SK-N-SH treated with all-trans-retinoic acid at 6 μM for 48 hours (cell line): ENCODE measurements around the gene SLC4A11.

Experiments
- ATAC-seq: fragments of 200-7000 bp; cut with Tn5 transposase; 3 replicates; pipeline ENCODE4 v1.9.1; 2020; ENCODE audit warnings: mild to moderate bottlenecking, moderate library complexity
- ARNTL ChIP-seq: fragments of 450-650 bp; formaldehyde crosslinking; IDR thresholded peaks from 2 replicates; pipeline ENCODE4 v1.5.0; 2020; ENCODE audit warnings: low read depth, mild to moderate bottlenecking, moderate library complexity, borderline replicate concordance
- BACH2 ChIP-seq: fragments of 250-450 bp; sonication (Bioruptor Pico); IDR thresholded peaks from 2 replicates; pipeline ENCODE4 v1.9.0; 2021; ENCODE audit warnings: mild to moderate bottlenecking, borderline replicate concordance
- CSDC2 ChIP-seq: fragments of 250-450 bp; sonication (Bioruptor Pico); IDR thresholded peaks from 2 replicates; pipeline ENCODE4 v1.5.0; 2020; ENCODE audit warnings: mild to moderate bottlenecking, moderate library complexity
- ESRRG ChIP-seq: fragments of 250-450 bp; sonication (Bioruptor Pico); IDR thresholded peaks from 2 replicates; pipeline ENCODE4 v1.6.1; 2021; ENCODE audit warnings: mild to moderate bottlenecking
- GLIS3 ChIP-seq: fragments of 250-450 bp; sonication (Bioruptor Pico); IDR thresholded peaks from 2 replicates; pipeline ENCODE4 v1.5.0; 2020; ENCODE audit warnings: mild to moderate bottlenecking, moderate library complexity
- ISL1 ChIP-seq: fragments of 250-450 bp; sonication (Bioruptor Pico); IDR thresholded peaks from 2 replicates; pipeline ENCODE4 v2.1.2; 2022; ENCODE audit warnings: mild to moderate bottlenecking, moderate library complexity
- OSR1 ChIP-seq: fragments of 250-450 bp; sonication (Bioruptor Pico); IDR thresholded peaks from 2 replicates; pipeline ENCODE4 v1.8.0; 2022; ENCODE audit warnings: moderate library complexity, mild to moderate bottlenecking, inconsistent platforms
- RARB ChIP-seq: fragments of 250-450 bp; sonication (Bioruptor Pico); IDR thresholded peaks from 2 replicates; pipeline ENCODE4 v1.8.0; 2021; ENCODE audit warnings: mild to moderate bottlenecking, moderate library complexity
- SNAI2 ChIP-seq: fragments of 250-450 bp; sonication (Bioruptor Pico); IDR thresholded peaks from 2 replicates; pipeline ENCODE4 v1.5.0; 2020; ENCODE audit warnings: mild to moderate bottlenecking, moderate library complexity
- TCF4 ChIP-seq: fragments of 250-450 bp; sonication (Bioruptor Pico); IDR thresholded peaks from 2 replicates; pipeline ENCODE4 v1.8.0; 2021; ENCODE audit warnings: mild to moderate bottlenecking, moderate library complexity, borderline replicate concordance
- TOX ChIP-seq: fragments of 250-450 bp; sonication (Bioruptor Pico); IDR thresholded peaks from 2 replicates; pipeline ENCODE4 v1.8.0; 2021; ENCODE audit warnings: mild to moderate bottlenecking, moderate library complexity, borderline replicate concordance
- ZC3H10 ChIP-seq: fragments of 250-450 bp; sonication (Bioruptor Pico); IDR thresholded peaks from 2 replicates; pipeline ENCODE4 v1.5.1; 2021; ENCODE audit warnings: mild to moderate bottlenecking, moderate library complexity
- ZFP3 ChIP-seq: fragments of 250-450 bp; sonication (Bioruptor Pico); IDR thresholded peaks from 2 replicates; pipeline ENCODE4 v1.5.0; 2020; ENCODE audit warnings: mild to moderate bottlenecking, moderate library complexity
- ZFP30 ChIP-seq: fragments of 450-650 bp; formaldehyde crosslinking; IDR thresholded peaks from 2 replicates; pipeline ENCODE4 v1.5.0; 2022; ENCODE audit warnings: mild to moderate bottlenecking, moderate library complexity
- ZNF565 ChIP-seq: fragments of 450-650 bp; formaldehyde crosslinking; conservative IDR thresholded peaks from 2 replicates; pipeline ENCODE4 v1.5.0; 2020; ENCODE audit warnings: low read depth, mild to moderate bottlenecking, moderate library complexity
- ZNF70 ChIP-seq: fragments of 450-650 bp; formaldehyde crosslinking; IDR thresholded peaks from 2 replicates; pipeline ENCODE4 v1.5.0; 2020; ENCODE audit warnings: mild to moderate bottlenecking, moderate library complexity
- ZNF8 ChIP-seq: fragments of 450-650 bp; formaldehyde crosslinking; IDR thresholded peaks from 2 replicates; pipeline ENCODE4 v1.5.0; 2020; ENCODE audit warnings: mild to moderate bottlenecking, moderate library complexity
- TF ChIP-seq, protein P1 (sequence below): fragments of 250-450 bp; sonication (Bioruptor Pico); IDR thresholded peaks from 2 replicates; pipeline ENCODE4 v1.5.1; 2020; ENCODE audit warnings: low read depth, mild to moderate bottlenecking, moderate library complexity
- TF ChIP-seq, protein P2 (sequence below): fragments of 250-450 bp; sonication (Bioruptor Pico); IDR thresholded peaks from 2 replicates; pipeline ENCODE4 v1.5.1; 2021; ENCODE audit warnings: mild to moderate bottlenecking, moderate library complexity
- TF ChIP-seq, protein P3 (sequence below): fragments of 250-450 bp; sonication (Bioruptor Pico); IDR thresholded peaks from 2 replicates; pipeline ENCODE4 v1.8.0; 2021; ENCODE audit warnings: low read depth, mild to moderate bottlenecking, moderate library complexity, borderline replicate concordance
- TF ChIP-seq, protein P4 (sequence below): fragments of 250-450 bp; sonication (Bioruptor Pico); IDR thresholded peaks from 2 replicates; pipeline ENCODE4 v1.8.0; 2020; ENCODE audit warnings: mild to moderate bottlenecking, moderate library complexity, borderline replicate concordance

SLC4A11 gene

DNA sequence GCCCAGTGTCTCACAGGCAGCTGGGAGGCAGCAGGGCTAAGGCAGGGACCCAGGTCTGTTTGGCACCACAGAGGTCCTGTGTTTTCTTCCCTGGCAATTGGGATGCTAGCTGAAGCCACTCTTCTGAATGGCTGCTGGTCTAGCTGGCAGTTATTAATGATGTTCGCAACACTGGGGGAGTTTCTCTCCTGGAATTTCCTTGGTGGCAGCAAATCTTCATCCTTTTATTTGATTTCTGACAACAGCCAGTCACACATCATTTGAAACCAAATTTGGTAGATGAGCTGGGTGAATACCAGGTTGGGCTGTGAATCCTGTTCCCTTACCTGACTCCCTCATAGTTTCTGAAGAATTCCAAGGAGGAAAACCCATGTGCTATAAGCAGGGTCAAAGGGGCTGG is 40.8 kb upstream of the SLC4A11 start (continued):
- TF ChIP-seq, protein P1, sequence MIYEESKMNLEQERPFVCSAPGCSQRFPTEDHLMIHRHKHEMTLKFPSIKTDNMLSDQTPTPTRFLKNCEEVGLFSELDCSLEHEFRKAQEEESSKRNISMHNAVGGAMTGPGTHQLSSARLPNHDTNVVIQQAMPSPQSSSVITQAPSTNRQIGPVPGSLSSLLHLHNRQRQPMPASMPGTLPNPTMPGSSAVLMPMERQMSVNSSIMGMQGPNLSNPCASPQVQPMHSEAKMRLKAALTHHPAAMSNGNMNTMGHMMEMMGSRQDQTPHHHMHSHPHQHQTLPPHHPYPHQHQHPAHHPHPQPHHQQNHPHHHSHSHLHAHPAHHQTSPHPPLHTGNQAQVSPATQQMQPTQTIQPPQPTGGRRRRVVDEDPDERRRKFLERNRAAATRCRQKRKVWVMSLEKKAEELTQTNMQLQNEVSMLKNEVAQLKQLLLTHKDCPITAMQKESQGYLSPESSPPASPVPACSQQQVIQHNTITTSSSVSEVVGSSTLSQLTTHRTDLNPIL (CRISPR knock-in tag): no peak
- TF ChIP-seq, protein P2, sequence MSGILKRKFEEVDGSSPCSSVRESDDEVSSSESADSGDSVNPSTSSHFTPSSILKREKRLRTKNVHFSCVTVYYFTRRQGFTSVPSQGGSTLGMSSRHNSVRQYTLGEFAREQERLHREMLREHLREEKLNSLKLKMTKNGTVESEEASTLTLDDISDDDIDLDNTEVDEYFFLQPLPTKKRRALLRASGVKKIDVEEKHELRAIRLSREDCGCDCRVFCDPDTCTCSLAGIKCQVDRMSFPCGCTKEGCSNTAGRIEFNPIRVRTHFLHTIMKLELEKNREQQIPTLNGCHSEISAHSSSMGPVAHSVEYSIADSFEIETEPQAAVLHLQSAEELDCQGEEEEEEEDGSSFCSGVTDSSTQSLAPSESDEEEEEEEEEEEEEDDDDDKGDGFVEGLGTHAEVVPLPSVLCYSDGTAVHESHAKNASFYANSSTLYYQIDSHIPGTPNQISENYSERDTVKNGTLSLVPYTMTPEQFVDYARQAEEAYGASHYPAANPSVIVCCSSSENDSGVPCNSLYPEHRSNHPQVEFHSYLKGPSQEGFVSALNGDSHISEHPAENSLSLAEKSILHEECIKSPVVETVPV (CRISPR knock-in tag): no peak
- no peak for TF ChIP-seq TCF4 (CRISPR knock-in tag)

DNA sequence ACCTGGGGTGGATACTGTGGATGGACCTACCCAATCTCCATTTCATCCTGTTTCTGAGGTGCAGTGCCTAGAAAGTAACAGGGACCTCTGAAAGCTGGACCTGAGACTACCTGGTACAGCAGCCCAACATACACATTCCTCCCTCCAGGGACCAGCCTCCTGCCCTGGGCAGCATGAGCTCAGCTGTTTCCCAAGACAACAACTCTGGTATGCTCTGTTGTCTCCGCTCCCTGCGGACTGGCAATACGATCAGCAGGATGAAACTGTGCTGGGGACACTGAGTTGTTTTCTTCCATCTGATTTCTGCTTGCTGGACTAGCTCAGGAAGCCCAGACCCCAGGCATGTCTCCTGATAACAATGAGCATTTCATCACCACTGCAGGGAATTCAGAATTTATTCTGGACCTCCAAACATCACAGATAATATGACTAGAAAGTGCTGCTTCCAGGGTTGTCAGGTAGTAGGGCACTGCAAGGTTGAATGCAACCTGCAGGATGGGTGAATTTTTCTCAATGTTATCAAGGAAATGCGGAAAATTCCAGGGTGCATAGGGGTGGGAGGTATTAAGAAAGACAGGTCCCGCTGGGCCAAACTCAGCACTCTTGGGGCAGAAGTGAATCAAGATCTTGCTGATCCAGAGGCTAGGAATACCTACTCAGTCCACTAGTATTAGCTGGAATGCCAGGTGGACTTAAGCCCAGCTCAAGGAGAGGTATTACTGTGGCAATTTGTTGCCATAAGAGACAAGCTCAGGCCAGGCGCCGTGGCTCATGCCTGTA is 38.9 kb upstream of the SLC4A11 start:
- no peak for ATAC-seq
- TF ChIP-seq RARB (no peak), ZNF565 (CRISPR knock-in tag) (no peak), BACH2 (CRISPR knock-in tag) (no peak), SNAI2 (CRISPR knock-in tag) (no peak), ZNF70 (CRISPR knock-in tag) (no peak), OSR1 (CRISPR knock-in tag) (no peak), ZNF8 (CRISPR knock-in tag) (no peak), CSDC2 (no peak), ARNTL (CRISPR knock-in tag) (no peak), TOX (CRISPR knock-in tag) (no peak), ESRRG (CRISPR knock-in tag) (no peak), TCF4 (CRISPR knock-in tag) (no peak), ZFP3 (CRISPR knock-in tag) (no peak), ZC3H10 (CRISPR knock-in tag) (no peak)
- TF ChIP-seq, protein P3, sequence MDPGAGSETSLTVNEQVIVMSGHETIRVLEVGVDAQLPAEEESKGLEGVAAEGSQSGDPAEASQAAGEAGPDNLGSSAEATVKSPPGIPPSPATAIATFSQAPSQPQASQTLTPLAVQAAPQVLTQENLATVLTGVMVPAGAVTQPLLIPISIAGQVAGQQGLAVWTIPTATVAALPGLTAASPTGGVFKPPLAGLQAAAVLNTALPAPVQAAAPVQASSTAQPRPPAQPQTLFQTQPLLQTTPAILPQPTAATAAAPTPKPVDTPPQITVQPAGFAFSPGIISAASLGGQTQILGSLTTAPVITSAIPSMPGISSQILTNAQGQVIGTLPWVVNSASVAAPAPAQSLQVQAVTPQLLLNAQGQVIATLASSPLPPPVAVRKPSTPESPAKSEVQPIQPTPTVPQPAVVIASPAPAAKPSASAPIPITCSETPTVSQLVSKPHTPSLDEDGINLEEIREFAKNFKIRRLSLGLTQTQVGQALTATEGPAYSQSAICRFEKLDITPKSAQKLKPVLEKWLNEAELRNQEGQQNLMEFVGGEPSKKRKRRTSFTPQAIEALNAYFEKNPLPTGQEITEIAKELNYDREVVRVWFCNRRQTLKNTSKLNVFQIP (CRISPR knock-in tag): no peak
- TF ChIP-seq, protein P4, sequence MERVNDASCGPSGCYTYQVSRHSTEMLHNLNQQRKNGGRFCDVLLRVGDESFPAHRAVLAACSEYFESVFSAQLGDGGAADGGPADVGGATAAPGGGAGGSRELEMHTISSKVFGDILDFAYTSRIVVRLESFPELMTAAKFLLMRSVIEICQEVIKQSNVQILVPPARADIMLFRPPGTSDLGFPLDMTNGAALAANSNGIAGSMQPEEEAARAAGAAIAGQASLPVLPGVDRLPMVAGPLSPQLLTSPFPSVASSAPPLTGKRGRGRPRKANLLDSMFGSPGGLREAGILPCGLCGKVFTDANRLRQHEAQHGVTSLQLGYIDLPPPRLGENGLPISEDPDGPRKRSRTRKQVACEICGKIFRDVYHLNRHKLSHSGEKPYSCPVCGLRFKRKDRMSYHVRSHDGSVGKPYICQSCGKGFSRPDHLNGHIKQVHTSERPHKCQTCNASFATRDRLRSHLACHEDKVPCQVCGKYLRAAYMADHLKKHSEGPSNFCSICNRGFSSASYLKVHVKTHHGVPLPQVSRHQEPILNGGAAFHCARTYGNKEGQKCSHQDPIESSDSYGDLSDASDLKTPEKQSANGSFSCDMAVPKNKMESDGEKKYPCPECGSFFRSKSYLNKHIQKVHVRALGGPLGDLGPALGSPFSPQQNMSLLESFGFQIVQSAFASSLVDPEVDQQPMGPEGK (CRISPR knock-in tag): no peak
- TF ChIP-seq, protein P2 (CRISPR knock-in tag): no peak
- TF ChIP-seq, protein P1 (CRISPR knock-in tag): no peak
- TF ChIP-seq, all 23 proteins: peak for 0

DNA sequence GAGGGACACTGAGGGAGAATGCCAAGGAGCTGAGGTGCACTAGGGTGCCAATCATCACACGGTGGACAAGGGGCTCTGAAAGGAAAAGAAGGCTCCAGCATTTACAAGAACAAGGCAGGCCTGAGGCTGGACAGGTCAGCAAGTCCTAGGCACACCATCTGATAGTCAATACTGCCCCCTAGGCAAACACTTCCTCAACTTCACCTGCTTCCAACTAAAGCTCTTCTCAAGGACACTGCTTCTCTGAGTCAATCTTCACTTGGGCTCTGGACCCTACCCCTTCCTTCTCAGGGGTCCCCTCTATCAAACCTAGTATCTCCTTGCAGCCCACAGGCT is 37.7 kb upstream of the SLC4A11 start:
- TF ChIP-seq GLIS3 (CRISPR knock-in tag) (no peak), SNAI2 (CRISPR knock-in tag) (no peak), ZFP30 (no peak), ISL1 (CRISPR knock-in tag) (no peak), OSR1 (CRISPR knock-in tag) (no peak), ZFP3 (CRISPR knock-in tag) (no peak), ARNTL (CRISPR knock-in tag) (no peak), ZNF565 (CRISPR knock-in tag) (no peak), ZNF70 (CRISPR knock-in tag) (no peak), RARB (no peak)
- TF ChIP-seq, protein P4 (CRISPR knock-in tag): no peak
- TF ChIP-seq, protein P1 (CRISPR knock-in tag): no peak
- peak; percentile 75 for ATAC-seq
